Stimulated activated memory B cell treated with anti-CD40 and anti-IgM and Interleukin-4, amounts not matched to agents 10 μg/mL and 1 μg/mL and 100 μg/mL, for 72 hours (primary cell): ENCODE measurements around the gene NCKIPSD.

Experiments
- ATAC-seq: fragments of 150-1000 bp; cut with Tn5 transposase; 2 replicates; pipeline ENCODE4 v1.10.0; 2021
- H3K27ac Mint-ChIP-seq: one replicate; pipeline ENCODE4 v1.8.0; 2022; ENCODE audit warnings: mild to moderate bottlenecking, mixed read lengths
- H3K27me3 Mint-ChIP-seq: one replicate; pipeline ENCODE4 v1.8.0; 2022; ENCODE audit warnings: mixed read lengths
- H3K36me3 Mint-ChIP-seq: one replicate; pipeline ENCODE4 v1.8.0; 2022; ENCODE audit warnings: mixed read lengths
- H3K4me1 Mint-ChIP-seq: one replicate; pipeline ENCODE4 v1.8.0; 2022; ENCODE audit warnings: mixed read lengths
- H3K4me3 Mint-ChIP-seq: one replicate; pipeline ENCODE4 v1.8.0; 2022; ENCODE audit warnings: mild to moderate bottlenecking, moderate library complexity, mixed read lengths
- H3K9me3 Mint-ChIP-seq: one replicate; pipeline ENCODE4 v1.8.0; 2022; ENCODE audit warnings: mixed read lengths

Gene NCKIPSD

GRCh38 chr3:48633743-48634142 is 52.0 kb downstream of the NCKIPSD start:
- Mint-ChIP-seq H3K27me3 (no peaks in the 10 kb centered on the region), H3K4me3 (no peak overlapping the region), H3K4me1 (peaks cover 18% of the 10 kb centered on the region), H3K27ac (peak overlapping the region; percentile 81), H3K36me3 (peaks cover 33% of the 10 kb centered on the region), H3K9me3 (no peaks in the 10 kb centered on the region)
- no peak for ATAC-seq

- no peak overlapping the region for H3K4me3 Mint-ChIP-seq
- no peak for ATAC-seq
- no peaks in the 10 kb centered on the region for H3K27me3 Mint-ChIP-seq
- H3K9me3 Mint-ChIP-seq: no peaks in the 10 kb centered on the region
- peaks cover 38% of the 10 kb centered on the region for H3K36me3 Mint-ChIP-seq
- no peak overlapping the region for H3K27ac Mint-ChIP-seq
- H3K4me1 Mint-ChIP-seq: peaks cover 18% of the 10 kb centered on the region
Measured at GRCh38 chr3:48633256-48633655, 52.5 kb downstream of the NCKIPSD start.

- peaks cover 18% of the 10 kb centered on the region for H3K4me1 Mint-ChIP-seq
- no peaks in the 10 kb centered on the region for H3K9me3 Mint-ChIP-seq
- no peak overlapping the region for H3K4me3 Mint-ChIP-seq
- H3K27me3 Mint-ChIP-seq: no peaks in the 10 kb centered on the region
- ATAC-seq: no peak
- H3K27ac Mint-ChIP-seq: no peak overlapping the region
- peaks cover 48% of the 10 kb centered on the region for H3K36me3 Mint-ChIP-seq
Measured at GRCh38 chr3:48631516-48632448, 53.9 kb downstream of the NCKIPSD start.

- Mint-ChIP-seq H3K27ac (no peak overlapping the region), H3K9me3 (no peaks in the 10 kb centered on the region), H3K36me3 (peaks cover 57% of the 10 kb centered on the region), H3K4me1 (peaks cover 13% of the 10 kb centered on the region), H3K27me3 (no peaks in the 10 kb centered on the region), H3K4me3 (no peak overlapping the region)
- no peak for ATAC-seq
Measured at GRCh38 chr3:48630833-48631232, 54.9 kb downstream of the NCKIPSD start.

GRCh38 chr3:48630407-48630806 is 55.3 kb downstream of the NCKIPSD start:
- ATAC-seq: no peak
- peaks cover 12% of the 10 kb centered on the region for H3K4me1 Mint-ChIP-seq
- no peak overlapping the region for H3K4me3 Mint-ChIP-seq
- H3K9me3 Mint-ChIP-seq: no peaks in the 10 kb centered on the region
- peaks cover 61% of the 10 kb centered on the region for H3K36me3 Mint-ChIP-seq
- H3K27ac Mint-ChIP-seq: no peak overlapping the region
- no peaks in the 10 kb centered on the region for H3K27me3 Mint-ChIP-seq

GRCh38 chr3:48629894-48630293 is 55.8 kb downstream of the NCKIPSD start:
- no peaks in the 10 kb centered on the region for H3K9me3 Mint-ChIP-seq
- no peak overlapping the region for H3K4me3 Mint-ChIP-seq
- peaks cover 61% of the 10 kb centered on the region for H3K36me3 Mint-ChIP-seq

GRCh38 chr3:48628277-48629017 is 57.3 kb downstream of the NCKIPSD start:
- Mint-ChIP-seq H3K27me3 (no peaks in the 10 kb centered on the region), H3K27ac (no peak overlapping the region), H3K4me3 (no peak overlapping the region), H3K4me1 (no peaks in the 10 kb centered on the region), H3K9me3 (no peaks in the 10 kb centered on the region), H3K36me3 (peaks cover 61% of the 10 kb centered on the region)
- ATAC-seq: no peak

More at GRCh38 chr3:48629894-48630293, 55.8 kb downstream of the NCKIPSD start:
- no peak for ATAC-seq
- H3K4me1 Mint-ChIP-seq: peaks cover 12% of the 10 kb centered on the region
- no peak overlapping the region for H3K27ac Mint-ChIP-seq
- H3K27me3 Mint-ChIP-seq: no peaks in the 10 kb centered on the region

GRCh38 chr3:48625600-48625999 is 60.1 kb downstream of the NCKIPSD start:
- no peak for ATAC-seq
- Mint-ChIP-seq H3K27ac (no peak overlapping the region), H3K36me3 (peaks cover 47% of the 10 kb centered on the region), H3K4me1 (no peaks in the 10 kb centered on the region), H3K27me3 (no peaks in the 10 kb centered on the region), H3K9me3 (no peaks in the 10 kb centered on the region), H3K4me3 (no peak overlapping the region)

GRCh38 chr3:48624767-48625166 is 60.9 kb downstream of the NCKIPSD start:
- no peak for ATAC-seq
- no peak overlapping the region for H3K4me3 Mint-ChIP-seq
- no peak overlapping the region for H3K27ac Mint-ChIP-seq
- no peaks in the 10 kb centered on the region for H3K9me3 Mint-ChIP-seq
- no peaks in the 10 kb centered on the region for H3K27me3 Mint-ChIP-seq
- H3K4me1 Mint-ChIP-seq: no peaks in the 10 kb centered on the region
- peaks cover 42% of the 10 kb centered on the region for H3K36me3 Mint-ChIP-seq

- H3K27ac Mint-ChIP-seq: no peak overlapping the region
- no peak for ATAC-seq
Measured at GRCh38 chr3:48623851-48624547, 61.7 kb downstream of the NCKIPSD start.

More at GRCh38 chr3:48623851-48624547, 61.7 kb downstream of the NCKIPSD start:
- no peaks in the 10 kb centered on the region for H3K27me3 Mint-ChIP-seq
- no peak overlapping the region for H3K4me3 Mint-ChIP-seq
- H3K9me3 Mint-ChIP-seq: no peaks in the 10 kb centered on the region
- no peaks in the 10 kb centered on the region for H3K4me1 Mint-ChIP-seq
- H3K36me3 Mint-ChIP-seq: peaks cover 35% of the 10 kb centered on the region
